ENCODE data around the gene OGFRL1.

- TF ChIP-seq CTCF (conservative IDR thresholded peaks at IDR 0.05; ENCODE audit: low read depth, low read length) = no peak
- no peak for TF ChIP-seq POLR2A (IDR thresholded peaks at IDR 0.05; ENCODE audit: low read depth, low read length)
- no peak for TF ChIP-seq CEBPB (IDR thresholded peaks at IDR 0.05; ENCODE audit: low read depth, low read length)
- no peak for TF ChIP-seq SMC3 (IDR thresholded peaks at IDR 0.05; ENCODE audit: low read depth, low read length)
- no peak for TF ChIP-seq RAD21 (IDR thresholded peaks at IDR 0.05; ENCODE audit: low read length)
- no peak for TF ChIP-seq RCOR1 (IDR thresholded peaks at IDR 0.05; ENCODE audit: insufficient replicate concordance, low read length)
- no peak for TF ChIP-seq ELK1 (IDR thresholded peaks at IDR 0.05; ENCODE audit: borderline replicate concordance, low read depth, low read length)
- TF ChIP-seq FOS (IDR thresholded peaks at IDR 0.05; ENCODE audit: low read depth, low read length) = no peak
- no peak for TF ChIP-seq USF2 (IDR thresholded peaks at IDR 0.05; ENCODE audit: low read depth, low read length)
- TF ChIP-seq MXI1 (IDR thresholded peaks at IDR 0.05; ENCODE audit: borderline replicate concordance, low read depth, low read length) = no peak
- no peak for TF ChIP-seq CHD1 (IDR thresholded peaks at IDR 0.05; ENCODE audit: low read depth, low read length)
- TF ChIP-seq BHLHE40 (IDR thresholded peaks at IDR 0.05; ENCODE audit: low read depth, low read length) = no peak
- TF ChIP-seq RFX5 (IDR thresholded peaks at IDR 0.05; ENCODE audit: low read depth, low read length) = no peak
Measured at GRCh38 chr6:71342772-71343171, 54.2 kb downstream of the OGFRL1 start.
